Body of pancreas (tissue), 4 donors: Measurements from ENCODE around the gene DNAH1. TPM values are rescaled to one million over a fixed set of nuclear protein-coding genes. Genes with fewer than 3 reads are reported as not detected.

Source experiments
- ATAC-seq: fragments of 150-250 bp; one replicate; pipeline ENCODE4 v1.9.1; 2016
- DNase-seq, 4 donors: peaks; one replicate each; pipeline ENCODE4 v3.0.0-alpha.2; 2019
- H3K27ac ChIP-seq, 4 donors: fragments of 200-600 bp; sonication (generic); 1 replicate in 3 of 4; 2 replicates in 1 of 4; pipeline versions ENCODE4 v1.5.1 to v1.6.1; 2016 to 2019; ENCODE audit warnings: mild to moderate bottlenecking in 1 of 4, mixed read lengths in 1 of 4, moderate library complexity in 1 of 4
- H3K27me3 ChIP-seq, 2 donors: fragments of 200-600 bp; sonication (generic); one replicate each; pipeline ENCODE4 v1.6.0; 2016; ENCODE audit warnings: mild to moderate bottlenecking in 1 of 2
- H3K36me3 ChIP-seq, 2 donors: fragments of 200-600 bp; sonication (generic); replicated peaks in 1 of 2; 2 replicates each; pipeline ENCODE4 v1.5.1; 2016; ENCODE audit warnings: low read depth in 2 of 2; ENCODE audit not compliant: insufficient read depth in 1 of 2
- H3K4me1 ChIP-seq: fragments of 200-600 bp; sonication (generic); one replicate; pipeline ENCODE4 v1.6.0; 2016
- H3K4me3 ChIP-seq, 2 donors: fragments of 200-600 bp; sonication (generic); 1 replicate in 1 of 2; 2 replicates in 1 of 2; pipeline ENCODE4 v1.5.1; 2016 to 2019
- H3K9me3 ChIP-seq, 3 donors: fragments of 200-600 bp; sonication (generic); 1 replicate in 2 of 3; 2 replicates in 1 of 3; pipeline ENCODE4 v1.5.1; 2016
- POLR2A ChIP-seq, 3 donors: fragments of 450-650 bp; IDR thresholded peaks; one replicate each; pipeline ENCODE4 v1.6.1; 2016; ENCODE audit warnings: antibody characterized with exemption in 3 of 3, mild to moderate bottlenecking in 2 of 3
- WGBS, 2 donors: methylation state at CpG; one replicate each; pipeline ENCODE4 v1.1.5; 2017; 5-methylcytosine and 5-hydroxymethylcytosine counted together
- intact Hi-C: fragments of 100-400 bp; cut with DNase I; formaldehyde crosslinking; loops from one replicate; pipeline ENCODE4 v1.15.1; 2023
- total RNA-seq, 2 donors: library from RNA; depleted of rRNA; stranded (reverse); fragments of >200 nt; gene quantifications; one replicate each; pipeline ENCODE4 v1.1.0, GENCODE V29; 2016
- TF ChIP-seq, protein P1 (sequence below), 7 experiments: fragments of 450-650 bp in 4 of 7; fragments of 200-600 bp in 3 of 7; sonication (generic) in 3 of 7; IDR thresholded peaks; one replicate each; pipeline ENCODE4 v1.5.1; 2016 to 2019; ENCODE audit warnings: antibody characterized with exemption in 7 of 7

DNAH1 gene
- total RNA-seq, 2 donors from 2014 or later, result 6.0 to 14.8 TPM

DNA sequence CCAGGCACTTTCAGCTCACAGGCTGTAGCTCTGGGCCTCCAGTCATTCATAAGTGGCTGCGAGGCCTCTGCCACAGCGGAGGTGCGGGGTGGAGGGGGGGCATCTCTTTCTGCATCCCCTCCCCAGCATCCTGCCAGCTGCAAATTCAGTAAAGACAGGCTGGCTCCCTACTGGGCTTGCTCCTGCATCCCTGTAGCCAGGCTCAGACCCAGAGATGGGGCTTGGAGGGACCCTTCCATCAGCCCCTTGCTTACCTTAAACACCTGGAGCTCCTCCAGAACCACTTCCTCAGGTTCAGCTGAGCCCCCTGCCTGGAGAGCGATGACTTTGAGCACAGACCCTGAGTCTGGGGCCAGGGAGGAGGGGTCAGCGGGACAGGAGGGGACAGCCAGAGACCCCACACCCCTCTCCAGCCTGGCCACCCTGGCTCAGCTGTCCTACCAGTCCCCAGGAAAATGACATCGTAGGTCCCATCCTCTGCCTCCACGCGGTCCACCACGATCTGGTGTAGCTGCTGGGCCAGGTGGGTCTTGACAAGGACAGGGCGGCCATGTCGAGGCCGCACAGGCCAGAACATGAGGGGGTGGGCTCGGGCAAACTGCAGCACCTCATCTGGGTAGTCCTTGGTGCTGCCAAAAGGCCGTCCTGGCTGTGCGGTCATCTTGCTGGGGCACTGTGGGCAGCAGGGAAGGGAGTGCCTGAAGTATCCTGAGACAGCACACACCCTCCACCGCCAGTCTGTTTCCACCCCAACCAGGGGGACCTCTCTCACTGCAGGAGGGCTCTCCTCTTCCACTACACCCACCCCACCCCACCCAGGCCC is 123.5 kb downstream of the DNAH1 start:
- Histone ChIP-seq H3K36me3 (no peaks in the 10 kb centered on the region), H3K27ac (no peak overlapping the region), H3K4me3 (no peak overlapping the region), H3K4me1 (peaks cover under 1% of the 10 kb centered on the region), H3K9me3 (no peaks in the 10 kb centered on the region), H3K27me3 (no peaks in the 10 kb centered on the region)
- no peak for TF ChIP-seq POLR2A (IDR thresholded peaks at IDR 0.05)
- TF ChIP-seq, protein P1, sequence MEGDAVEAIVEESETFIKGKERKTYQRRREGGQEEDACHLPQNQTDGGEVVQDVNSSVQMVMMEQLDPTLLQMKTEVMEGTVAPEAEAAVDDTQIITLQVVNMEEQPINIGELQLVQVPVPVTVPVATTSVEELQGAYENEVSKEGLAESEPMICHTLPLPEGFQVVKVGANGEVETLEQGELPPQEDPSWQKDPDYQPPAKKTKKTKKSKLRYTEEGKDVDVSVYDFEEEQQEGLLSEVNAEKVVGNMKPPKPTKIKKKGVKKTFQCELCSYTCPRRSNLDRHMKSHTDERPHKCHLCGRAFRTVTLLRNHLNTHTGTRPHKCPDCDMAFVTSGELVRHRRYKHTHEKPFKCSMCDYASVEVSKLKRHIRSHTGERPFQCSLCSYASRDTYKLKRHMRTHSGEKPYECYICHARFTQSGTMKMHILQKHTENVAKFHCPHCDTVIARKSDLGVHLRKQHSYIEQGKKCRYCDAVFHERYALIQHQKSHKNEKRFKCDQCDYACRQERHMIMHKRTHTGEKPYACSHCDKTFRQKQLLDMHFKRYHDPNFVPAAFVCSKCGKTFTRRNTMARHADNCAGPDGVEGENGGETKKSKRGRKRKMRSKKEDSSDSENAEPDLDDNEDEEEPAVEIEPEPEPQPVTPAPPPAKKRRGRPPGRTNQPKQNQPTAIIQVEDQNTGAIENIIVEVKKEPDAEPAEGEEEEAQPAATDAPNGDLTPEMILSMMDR (IDR thresholded peaks at IDR 0.05), result no peak
- ATAC-seq (no peak), DNase-seq (no peak)
- intact Hi-C loops, result no loop called here
- WGBS, 2 donors, result 92 to 93% methylated on average over 13 to 16 of the region's 16 CpGs

DNA sequence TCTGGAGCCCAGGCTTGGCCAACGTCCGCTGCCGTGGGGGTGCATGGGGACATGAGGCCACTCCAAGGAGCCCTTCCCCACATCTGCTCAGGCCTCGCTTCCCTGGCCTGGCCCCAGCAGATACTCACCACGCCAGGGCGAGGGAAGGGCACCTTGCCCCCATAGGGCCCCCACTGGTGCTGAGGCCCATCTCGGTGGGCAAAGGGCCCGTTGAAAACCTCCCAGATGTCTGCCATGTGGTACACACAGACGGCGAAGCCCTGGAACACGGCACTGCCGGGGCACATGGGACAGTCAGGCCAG is 124.1 kb downstream of the DNAH1 start:
- no peaks in the 10 kb centered on the region for H3K9me3 ChIP-seq
- peaks cover 6% of the 10 kb centered on the region for H3K4me1 ChIP-seq
- WGBS, 2 donors, result 87% methylated on average over 4 to 12 of the region's 12 CpGs
- no peak overlapping the region for H3K4me3 ChIP-seq
- no peak for DNase-seq
- intact Hi-C loops, result no loop called here
- H3K36me3 ChIP-seq, result no peaks in the 10 kb centered on the region
- H3K27ac ChIP-seq, result no peak overlapping the region
- no peak for TF ChIP-seq POLR2A (IDR thresholded peaks at IDR 0.05)
- TF ChIP-seq, protein P1 (IDR thresholded peaks at IDR 0.05), result no peak
- no peak for ATAC-seq
- H3K27me3 ChIP-seq, result no peaks in the 10 kb centered on the region

DNA sequence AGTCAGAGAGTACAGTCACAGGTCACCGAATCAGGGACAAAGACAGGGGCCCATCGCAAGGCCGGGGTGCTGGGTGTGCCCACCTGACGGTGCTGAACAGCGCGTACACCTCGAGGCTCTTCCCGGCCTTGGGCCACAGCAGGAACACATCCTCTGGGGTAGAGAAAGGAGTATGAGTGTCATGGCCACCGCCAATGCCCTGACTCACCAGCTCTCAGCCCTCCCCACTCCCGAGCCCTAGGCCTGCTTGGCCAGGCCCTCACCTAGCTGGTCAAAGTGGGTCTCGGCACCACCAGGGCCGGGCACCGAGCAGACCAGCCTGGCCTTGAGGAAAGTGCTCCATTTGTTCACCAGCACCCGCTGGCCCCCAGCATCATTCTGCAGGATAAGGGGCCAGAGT is 124.6 kb downstream of the DNAH1 start:
- WGBS, 2 donors, result 84 to 89% methylated on average over 10 to 14 of the region's 14 CpGs
- Histone ChIP-seq H3K27me3 (no peaks in the 10 kb centered on the region), H3K4me3 (no peak overlapping the region), H3K36me3 (no peaks in the 10 kb centered on the region), H3K9me3 (no peaks in the 10 kb centered on the region), H3K27ac (no peak overlapping the region), H3K4me1 (peaks cover 9% of the 10 kb centered on the region)
- intact Hi-C loops, result no loop called here
- TF ChIP-seq POLR2A (IDR thresholded peaks at IDR 0.05), result no peak
- ATAC-seq, result no peak
- DNase-seq, result no peak

DNA sequence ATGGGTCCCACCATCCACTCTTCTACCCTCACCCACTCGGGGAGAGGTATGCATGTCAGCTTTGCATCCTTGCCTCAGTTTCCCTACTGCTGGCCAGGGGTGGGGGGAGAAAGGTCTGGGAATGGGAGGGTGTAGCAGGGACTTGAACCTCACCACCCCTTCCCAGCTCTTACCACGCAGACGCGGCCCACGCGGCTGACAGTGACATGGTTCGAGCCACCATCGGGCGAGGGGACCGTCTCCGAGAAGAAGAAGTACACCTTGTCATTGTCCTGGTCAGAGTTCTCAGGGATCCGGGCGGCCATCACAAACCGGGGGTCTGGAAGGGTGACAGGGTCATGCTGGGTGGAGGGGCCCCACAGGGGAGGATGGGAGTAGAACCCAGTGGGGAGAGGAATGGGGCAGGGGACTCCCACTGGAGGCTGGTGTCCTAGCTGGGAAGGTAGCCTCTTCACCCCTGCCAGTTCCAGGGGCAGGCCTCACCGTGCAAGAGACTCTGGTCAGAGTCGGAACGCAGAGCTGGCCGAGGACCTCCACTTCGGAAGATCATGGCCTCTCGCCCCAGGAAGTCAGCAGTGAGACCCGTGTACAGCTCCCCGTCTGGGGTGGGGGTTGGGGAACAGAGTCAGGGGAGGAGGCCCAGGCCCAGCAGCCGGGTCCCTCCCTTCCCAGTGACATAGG is 125.1 kb downstream of the DNAH1 start:
- H3K4me3 ChIP-seq, result no peak overlapping the region
- WGBS, 2 donors, result 88 to 94% methylated on average over 20 to 23 of the region's 23 CpGs
- TF ChIP-seq POLR2A (IDR thresholded peaks at IDR 0.05), result no peak
- TF ChIP-seq, protein P1 (IDR thresholded peaks at IDR 0.05), result no peak

DNA sequence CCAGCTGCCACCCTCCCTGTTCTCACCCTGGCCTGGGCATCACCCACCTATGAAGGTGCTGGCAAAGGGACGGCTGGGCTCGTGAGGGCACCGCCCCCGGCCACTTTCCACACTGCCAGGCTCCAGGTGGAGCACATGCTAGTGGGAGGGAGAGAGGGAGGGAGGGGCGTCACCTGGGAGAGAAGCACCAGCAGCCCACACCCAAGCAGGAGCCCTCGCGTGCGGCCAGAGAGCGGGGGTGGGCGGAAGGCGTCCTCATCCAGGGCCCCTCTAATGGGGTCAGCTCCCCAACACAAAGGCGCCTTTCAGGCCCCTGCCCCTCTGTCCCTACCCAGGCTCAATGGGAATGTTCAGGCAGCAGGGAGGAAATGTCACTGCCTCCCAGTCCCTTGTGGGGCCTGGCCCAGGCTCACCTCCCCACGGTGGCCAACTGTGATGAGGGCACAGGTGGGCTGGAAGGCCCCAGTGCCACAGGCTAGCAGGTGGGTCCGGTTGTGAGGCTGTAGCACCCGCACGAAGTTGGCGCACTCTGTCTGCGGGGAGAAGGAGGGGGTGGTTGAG is 125.7 kb downstream of the DNAH1 start:
- no peaks in the 10 kb centered on the region for H3K27me3 ChIP-seq
- DNase-seq (no peak), ATAC-seq (no peak)
- no peaks in the 10 kb centered on the region for H3K36me3 ChIP-seq
- 78 to 83% methylated on average over 11 to 18 of the region's 18 CpGs for WGBS, 2 donors
- TF ChIP-seq POLR2A (IDR thresholded peaks at IDR 0.05), result no peak
- TF ChIP-seq, protein P1 (IDR thresholded peaks at IDR 0.05), result no peak
- H3K9me3 ChIP-seq, result no peaks in the 10 kb centered on the region
- H3K4me1 ChIP-seq, result peaks cover 9% of the 10 kb centered on the region
- H3K4me3 ChIP-seq, result no peak overlapping the region
- intact Hi-C loops, result no loop called here
- H3K27ac ChIP-seq, result no peak overlapping the region

More for the DNA sequence above, 125.1 kb downstream of the DNAH1 start:
- no peak for ATAC-seq
- no peaks in the 10 kb centered on the region for H3K9me3 ChIP-seq
- no peak for DNase-seq
- no peaks in the 10 kb centered on the region for H3K27me3 ChIP-seq
- peaks cover 9% of the 10 kb centered on the region for H3K4me1 ChIP-seq
- no peaks in the 10 kb centered on the region for H3K36me3 ChIP-seq
- intact Hi-C loops, result no loop called here
- H3K27ac ChIP-seq, result no peak overlapping the region
